Tibial nerve (tissue), 4 donors: Measurements from ENCODE around the gene PORCN. TPM values are rescaled to one million over a fixed set of nuclear protein-coding genes. Genes with fewer than 3 reads are reported as not detected.
A peak's percentile ranks its signal among the peaks of the same experiment; 100 is the strongest.

Source experiments
- DNase-seq, 2 donors: peaks; one replicate each; pipeline ENCODE4 v3.0.0-alpha.2; 2019; ENCODE audit warnings: low spot score in 2 of 2
- H3K27ac ChIP-seq, 4 donors: fragments of 200-600 bp; sonication (generic) in 3 of 4; one replicate each; pipeline ENCODE4 v1.5.1; 2017 to 2019; ENCODE audit warnings: mild to moderate bottlenecking in 1 of 4
- H3K27me3 ChIP-seq, 2 donors: fragments of 200-600 bp; sonication (generic) in 1 of 2; one replicate each; pipeline versions ENCODE4 v1.5.1 to v1.6.0; 2017 to 2019
- H3K36me3 ChIP-seq, 3 donors: fragments of 200-600 bp; sonication (generic); one replicate each; pipeline ENCODE4 v1.5.1; 2018 to 2019
- H3K4me1 ChIP-seq, 4 donors: fragments of 200-600 bp; sonication (generic) in 3 of 4; one replicate each; pipeline ENCODE4 v1.5.1; 2017 to 2019
- H3K4me3 ChIP-seq, 4 donors: fragments of 200-600 bp; sonication (generic) in 3 of 4; one replicate each; pipeline ENCODE4 v1.5.1; 2017 to 2019; ENCODE audit warnings: mild to moderate bottlenecking in 1 of 4, moderate library complexity in 1 of 4
- H3K9me3 ChIP-seq, 4 donors: fragments of 200-600 bp; sonication (generic) in 3 of 4; one replicate each; pipeline ENCODE4 v1.5.1; 2017 to 2019
- CTCF ChIP-seq, 5 experiments: fragments of 200-600 bp in 3 of 5; fragments of 450-650 bp in 2 of 5; sonication (generic) in 3 of 5; IDR thresholded peaks; one replicate each; pipeline ENCODE4 v1.5.1; 2016 to 2019; ENCODE audit warnings: antibody characterized with exemption in 5 of 5, mild to moderate bottlenecking in 3 of 5, moderate library complexity in 2 of 5
- EP300 ChIP-seq, 2 donors: sonication (generic); formaldehyde crosslinking; IDR thresholded peaks; one replicate each; pipeline ENCODE4 v1.6.1; 2017; ENCODE audit warnings: antibody characterized with exemption in 2 of 2, mild to moderate bottlenecking in 1 of 2
- POLR2A ChIP-seq, 2 donors: fragments of 450-650 bp; IDR thresholded peaks; one replicate each; pipeline ENCODE4 v1.6.1; 2017; ENCODE audit warnings: antibody characterized with exemption in 2 of 2, mild to moderate bottlenecking in 2 of 2, moderate library complexity in 2 of 2
- WGBS, 2 donors: methylation state at CpG; one replicate each; pipeline ENCODE4 v1.1.5; 2018; 5-methylcytosine and 5-hydroxymethylcytosine counted together
- total RNA-seq, 4 donors: library from RNA; depleted of rRNA; stranded (reverse); fragments of >200 nt; gene quantifications; one replicate each; pipeline ENCODE4 v1.1.0, GENCODE V29; 2016

The PORCN gene
- total RNA-seq, 4 donors from 2014 or later = 8.8 to 19.8 (median 16.1) TPM

GRCh38 chrX:48475296-48475695 is 33.5 kb upstream of the PORCN start:
- peak overlapping the region in 3 of 4 donors; percentile 81 to 91 (median 90) for H3K27ac ChIP-seq
- 2 to 29% methylated on average over 5 of the region's 5 CpGs for WGBS, 2 donors

GRCh38 chrX:48475774-48476577 is 32.8 kb upstream of the PORCN start, which contains the start of gene FTSJ1:
Gene FTSJ1 (plus strand): TSS chrX:48476199. CDS start chrX:48478048, 1,849 bp downstream.
- peak; percentile 25 to 33 for TF ChIP-seq POLR2A (IDR thresholded peaks at IDR 0.05)
- peak in 1 of 5 experiments; percentile 16 for TF ChIP-seq CTCF (IDR thresholded peaks at IDR 0.05)
- peak; percentile 32 to 85 for TF ChIP-seq EP300 (IDR thresholded peaks at IDR 0.05)
- H3K4me3 ChIP-seq = peak within 1 kb of the TSS; percentile 42 to 84 (median 70)
- WGBS, 2 donors = 0 to 39% methylated on average over 38 to 75 of the region's 75 CpGs
- DNase-seq = peak; percentile 70 to 86
- H3K4me1 ChIP-seq = peaks cover 0 to 24% (median 0%) of the 10 kb centered on the region in 4 donors
- H3K27ac ChIP-seq = peak within 1 kb of the TSS; percentile 62 to 91 (median 86)
- peaks cover 0 to 26% (median 0%) of the 10 kb centered on the region in 3 donors for H3K36me3 ChIP-seq
- H3K9me3 ChIP-seq = no peaks in the 10 kb centered on the region
- H3K27me3 ChIP-seq = no peaks in the 10 kb centered on the region

More at GRCh38 chrX:48475296-48475695, 33.5 kb upstream of the PORCN start:
- DNase-seq = no peak
- Histone ChIP-seq H3K9me3 (no peaks in the 10 kb centered on the region), H3K4me1 (peaks cover 0 to 24% (median 0%) of the 10 kb centered on the region in 4 donors), H3K27me3 (no peaks in the 10 kb centered on the region), H3K36me3 (peaks cover 0 to 21% (median 0%) of the 10 kb centered on the region in 3 donors), H3K4me3 (peak overlapping the region; percentile 42 to 84 (median 70))
- TF ChIP-seq POLR2A (IDR thresholded peaks at IDR 0.05) (no peak), CTCF (IDR thresholded peaks at IDR 0.05) (no peak), EP300 (IDR thresholded peaks at IDR 0.05) (no peak)

GRCh38 chrX:48476919-48477318 is 31.9 kb upstream of the PORCN start:
- Histone ChIP-seq H3K4me3 (peak overlapping the region; percentile 42 to 84 (median 70)), H3K9me3 (no peaks in the 10 kb centered on the region), H3K4me1 (peaks cover 0 to 24% (median 0%) of the 10 kb centered on the region in 4 donors), H3K27ac (peak overlapping the region in 3 of 4 donors; percentile 62 to 91 (median 90)), H3K27me3 (no peaks in the 10 kb centered on the region), H3K36me3 (peaks cover 0 to 35% (median 0%) of the 10 kb centered on the region in 3 donors)
- no peak for TF ChIP-seq CTCF (IDR thresholded peaks at IDR 0.05)
- no peak for TF ChIP-seq EP300 (IDR thresholded peaks at IDR 0.05)
- no peak for TF ChIP-seq POLR2A (IDR thresholded peaks at IDR 0.05)
- 54 to 70% methylated on average over 4 of the region's 4 CpGs for WGBS, 2 donors
- no peak for DNase-seq

- Histone ChIP-seq H3K4me1 (peaks cover 0 to 24% (median 0%) of the 10 kb centered on the region in 4 donors), H3K27ac (no peak overlapping the region), H3K27me3 (no peaks in the 10 kb centered on the region), H3K9me3 (no peaks in the 10 kb centered on the region), H3K36me3 (peaks cover 0 to 48% (median 0%) of the 10 kb centered on the region in 3 donors), H3K4me3 (no peak overlapping the region)
- no peak for DNase-seq
- TF ChIP-seq POLR2A (IDR thresholded peaks at IDR 0.05) = no peak
- TF ChIP-seq CTCF (IDR thresholded peaks at IDR 0.05) = no peak
- TF ChIP-seq EP300 (IDR thresholded peaks at IDR 0.05) = no peak
- 89 to 92% methylated on average over 18 to 19 of the region's 19 CpGs for WGBS, 2 donors
Measured at GRCh38 chrX:48477960-48478755, 30.6 kb upstream of the PORCN start.
